Motor neuron (in vitro differentiated cells): ENCODE data around the gene PAQR8. TPM values are rescaled to one million over a fixed set of nuclear protein-coding genes. Genes with fewer than 3 reads are reported as not detected.

Source experiments
- ATAC-seq, 8 experiments: fragments of 200-7000 bp; cut with Tn5 transposase; replicated peaks in 6 of 8; 2 replicates each; pipeline ENCODE4 v1.8.0; 2021; ENCODE audit warnings: mild to moderate bottlenecking in 8 of 8, moderate library complexity in 8 of 8
- H3K27ac ChIP-seq, 2 donors: fragments of 250-450 bp; sonication (Bioruptor Pico); 2 replicates each; pipeline ENCODE4 v1.9.0; 2021; ENCODE audit warnings: antibody characterized with exemption in 2 of 2, mild to moderate bottlenecking in 2 of 2, moderate library complexity in 1 of 2
- H3K4me1 ChIP-seq, 2 donors: fragments of 250-450 bp; sonication (Bioruptor Pico); replicated peaks in 1 of 2; 2 replicates each; pipeline ENCODE4 v1.6.1; 2021; ENCODE audit warnings: antibody characterized with exemption in 2 of 2, mild to moderate bottlenecking in 2 of 2, moderate library complexity in 1 of 2
- H3K4me3 ChIP-seq, 5 donors: fragments of 250-450 bp; sonication (Bioruptor Pico); 2 replicates each; pipeline ENCODE4 v1.9.0; 2021; ENCODE audit warnings: antibody characterized with exemption in 5 of 5, mild to moderate bottlenecking in 5 of 5, moderate library complexity in 4 of 5
- WGBS, 10 experiments: fragments of 450-650 bp; shearing (Covaris generic); methylation state at CpG; one replicate each; pipeline ENCODE4 v1.0.0; 2022; 5-methylcytosine and 5-hydroxymethylcytosine counted together
- in situ Hi-C, 9 experiments: fragments of 400-800 bp; cut with MboI; loops; one replicate each; pipeline ENCODE4 v1.15.0; 2021; ENCODE audit warnings: low sequenced_read_pairs in 9 of 9, low pct_unique_long_range_greater_than_20kb in 2 of 9; ENCODE audit not compliant: unreplicated experiment in 9 of 9
- total RNA-seq, 8 experiments: library from RNA; unstranded; fragments of 300-600 nt; gene quantifications; 2 replicates each; pipeline versions ENCODE4 v1.2.3 to v1.2.4, GENCODE V29; 2022

Gene PAQR8
- total RNA-seq, 8 experiments from 2014 or later, result 0.67 to 17.9 (median 5.2) TPM

DNA sequence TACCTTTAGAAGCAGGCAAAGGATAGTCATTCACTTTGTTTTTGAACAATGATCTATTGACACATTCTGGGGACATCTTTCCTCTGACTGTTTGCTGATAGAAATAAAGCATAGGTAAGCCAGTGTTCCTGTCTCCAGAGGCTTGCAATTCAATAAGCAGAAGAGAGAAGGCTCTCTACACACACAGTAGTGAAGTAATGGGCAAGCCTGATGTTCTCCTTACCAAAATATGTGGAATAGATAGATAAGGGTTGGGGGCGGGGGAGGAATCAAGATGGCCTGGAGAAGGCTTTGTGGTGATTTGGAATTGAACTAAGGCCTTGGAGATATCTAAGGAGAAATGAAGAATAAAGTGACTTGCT lies 27.3 kb downstream of the PAQR8 start:
- Histone ChIP-seq H3K4me1 (peaks cover 2 to 11% of the 10 kb centered on the region in 2 donors), H3K4me3 (no peak overlapping the region), H3K27ac (no peak overlapping the region)
- WGBS, 10 experiments, result 80 to 100% (median 80%) methylated on average over 1 of the region's 1 CpG; no CpG with 5 or more reads in 6 of the 10 experiments
- in situ Hi-C loops, result loop anchor here in 1 of 9 experiments (25.0 kb wide), 1 partner anchor 102 kb away; the partner anchor contains the start of gene MCM3
- ATAC-seq, result no peak

DNA sequence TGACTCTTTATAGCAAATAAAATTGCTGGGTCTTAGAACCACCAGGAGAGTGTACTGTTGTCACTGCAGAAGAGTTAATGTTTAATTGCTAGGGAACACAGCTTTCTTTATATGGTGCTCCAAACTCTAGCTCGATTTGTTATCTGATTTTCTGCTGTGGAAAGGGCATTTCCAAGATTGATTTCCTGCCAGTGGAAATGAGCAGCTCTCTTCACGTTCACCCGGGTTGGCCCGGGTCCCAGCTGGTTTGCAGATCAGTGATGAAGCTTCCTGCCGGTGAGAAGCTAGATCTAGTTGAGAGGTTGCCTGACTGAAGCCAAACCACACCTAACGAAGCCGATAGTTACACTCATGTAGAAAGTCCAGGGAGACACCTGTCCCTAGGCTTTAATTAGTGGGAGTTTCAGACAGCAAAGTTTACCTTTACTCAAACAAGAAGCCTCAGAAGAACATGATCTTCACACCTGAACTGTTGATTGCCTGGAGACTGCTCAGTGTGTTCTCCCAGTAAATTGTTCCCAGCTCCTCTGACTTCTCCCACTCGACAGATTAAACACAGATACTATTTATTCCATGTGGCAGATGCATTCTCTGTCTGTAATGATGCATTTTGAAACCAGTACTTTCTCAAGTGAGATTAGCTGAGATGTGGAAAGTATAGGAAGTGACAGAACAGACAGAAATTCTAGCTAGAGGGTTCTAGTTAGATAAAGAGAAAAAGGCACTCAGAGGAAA lies 27.8 kb downstream of the PAQR8 start:
- WGBS, 10 experiments, result 0 to 76% (median 38%) methylated on average over 1 to 6 of the region's 8 CpGs; no CpG with 5 or more reads in 1 of the 10 experiments
- in situ Hi-C loops, result loop anchor here in 1 of 9 experiments (25.0 kb wide), 1 partner anchor 102 kb away; the partner anchor contains the start of gene MCM3
- H3K4me1 ChIP-seq, result peaks cover 2 to 11% of the 10 kb centered on the region in 2 donors
- H3K4me3 ChIP-seq, result no peak overlapping the region
- ATAC-seq, result peak in 4 of 8 experiments; percentile 36 to 48 (median 43)
- no peak overlapping the region for H3K27ac ChIP-seq

DNA sequence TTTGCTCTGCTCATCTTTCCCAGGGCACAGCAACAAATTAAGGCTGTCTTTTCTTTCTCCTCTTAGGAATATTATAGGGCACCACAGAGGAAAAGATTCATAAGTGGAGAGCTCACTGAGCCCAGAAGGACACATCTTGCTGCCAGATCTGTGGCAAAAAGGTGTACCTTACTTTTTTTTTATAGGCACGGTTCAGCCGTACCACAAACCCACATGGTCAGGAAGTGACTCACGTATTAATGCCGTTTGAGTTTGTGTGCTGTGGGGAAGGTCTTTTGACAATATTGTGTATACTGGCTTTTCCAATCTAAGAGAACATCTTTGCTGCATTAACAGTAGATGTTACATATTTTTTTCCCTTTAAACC lies 28.4 kb downstream of the PAQR8 start:
- H3K27ac ChIP-seq, result no peak overlapping the region
- in situ Hi-C loops, result loop anchor here in 1 of 9 experiments (25.0 kb wide), 1 partner anchor 103 kb away; the partner anchor contains the start of gene MCM3
- H3K4me3 ChIP-seq, result no peak overlapping the region
- 8 to 100% (median 80%) methylated on average over 1 to 4 of the region's 4 CpGs; no CpG with 5 or more reads in 2 of the 10 experiments for WGBS, 10 experiments
- peaks cover 2 to 11% of the 10 kb centered on the region in 2 donors for H3K4me1 ChIP-seq
- ATAC-seq, result peak in 2 of 8 experiments; percentile 70 to 77

GRCh38 chr6:52391599-52391998 lies 29.6 kb downstream of the PAQR8 start:
- 57 to 100% (median 80%) methylated on average over 1 of the region's 1 CpG; no CpG with 5 or more reads in 5 of the 10 experiments for WGBS, 10 experiments

GRCh38 chr6:52392944-52393343 lies 31.0 kb downstream of the PAQR8 start:
- ATAC-seq, result no peak
- Histone ChIP-seq H3K27ac (no peak overlapping the region), H3K4me1 (peaks cover 2 to 11% of the 10 kb centered on the region in 2 donors), H3K4me3 (no peak overlapping the region)
- in situ Hi-C loops, result loop anchor here in 1 of 9 experiments (25.0 kb wide), 1 partner anchor 106 kb away; the partner anchor contains the start of gene MCM3
- WGBS, 10 experiments, result 33 to 100% (median 71%) methylated on average over 1 of the region's 1 CpG; no CpG with 5 or more reads in 1 of the 10 experiments

More at GRCh38 chr6:52391599-52391998, 29.6 kb downstream of the PAQR8 start:
- Histone ChIP-seq H3K4me3 (no peak overlapping the region), H3K4me1 (peaks cover 2 to 11% of the 10 kb centered on the region in 2 donors), H3K27ac (no peak overlapping the region)
- in situ Hi-C loops, result loop anchor here in 1 of 9 experiments (25.0 kb wide), 1 partner anchor 104 kb away; the partner anchor contains the start of gene MCM3
- ATAC-seq, result peak in 2 of 8 experiments; percentile 30 to 38

- in situ Hi-C loops, result loop anchor here in 1 of 9 experiments (25.0 kb wide), 1 partner anchor 106 kb away; the partner anchor contains the start of gene MCM3
- H3K4me1 ChIP-seq, result peaks cover 2 to 11% of the 10 kb centered on the region in 2 donors
- no peak for ATAC-seq
- no peak overlapping the region for H3K4me3 ChIP-seq
- WGBS, 10 experiments, result 80 to 100% methylated on average over 1 of the region's 1 CpG; no CpG with 5 or more reads in 8 of the 10 experiments
- H3K27ac ChIP-seq, result no peak overlapping the region
Measured at GRCh38 chr6:52393780-52394179, 31.8 kb downstream of the PAQR8 start.

- peaks cover 2 to 6% of the 10 kb centered on the region in 2 donors for H3K4me1 ChIP-seq
- no peak for ATAC-seq
- WGBS, 10 experiments, result 40 to 100% (median 87%) methylated on average over 1 to 4 of the region's 4 CpGs; no CpG with 5 or more reads in 3 of the 10 experiments
- in situ Hi-C loops, result loop anchor here in 1 of 9 experiments (25.0 kb wide), 1 partner anchor 107 kb away; the partner anchor contains the start of gene MCM3
- H3K27ac ChIP-seq, result no peak overlapping the region
- H3K4me3 ChIP-seq, result no peak overlapping the region
Measured at GRCh38 chr6:52394251-52394666, 32.3 kb downstream of the PAQR8 start.

DNA sequence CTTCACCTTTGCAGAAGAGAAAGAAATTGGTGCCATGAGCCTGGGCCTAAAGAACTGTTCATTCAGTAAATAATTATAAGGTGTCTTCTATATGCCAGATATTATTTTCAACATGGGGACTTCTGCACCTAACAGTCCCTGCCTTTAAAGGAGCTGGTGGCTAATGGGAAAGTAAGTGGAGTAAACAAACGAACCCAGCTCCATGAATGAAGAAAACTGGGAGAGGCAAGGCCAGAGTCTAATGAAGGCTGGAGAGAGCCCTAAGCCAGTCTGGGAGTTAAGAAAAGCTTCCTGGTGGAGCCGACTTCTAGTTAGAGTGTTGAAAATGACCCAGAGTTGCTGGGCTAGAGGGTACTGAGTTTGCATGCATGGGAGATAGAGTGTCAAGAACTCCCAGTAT lies 34.0 kb downstream of the PAQR8 start:
- in situ Hi-C loops, result loop anchor here in 1 of 9 experiments (25.0 kb wide), 1 partner anchor 109 kb away; the partner anchor contains the start of gene MCM3
- 70 to 100% (median 80%) methylated on average over 1 to 2 of the region's 2 CpGs; no CpG with 5 or more reads in 5 of the 10 experiments for WGBS, 10 experiments
- H3K4me3 ChIP-seq, result no peak overlapping the region
- peaks cover 0 to 4% of the 10 kb centered on the region in 2 donors for H3K4me1 ChIP-seq
- ATAC-seq, result no peak
- no peak overlapping the region for H3K27ac ChIP-seq

GRCh38 chr6:52399511-52400312 lies 37.8 kb downstream of the PAQR8 start:
- peak in 4 of 8 experiments; percentile 66 to 81 (median 77) for ATAC-seq
- 0 to 54% (median 10%) methylated on average over 1 to 3 of the region's 3 CpGs; no CpG with 5 or more reads in 2 of the 10 experiments for WGBS, 10 experiments
- Histone ChIP-seq H3K27ac (no peak overlapping the region), H3K4me3 (no peak overlapping the region), H3K4me1 (peaks cover 0 to 2% of the 10 kb centered on the region in 2 donors)
- in situ Hi-C loops, result loop anchor here in 4 of 9 experiments (10.0 to 25.0 kb wide), 4 partner anchors 105 to 263 kb away; partner anchors contain the start of genes MCM3 (in 2 of the 4), TMEM14A (in 1 of the 4) and TRAM2 (in 1 of the 4)

DNA sequence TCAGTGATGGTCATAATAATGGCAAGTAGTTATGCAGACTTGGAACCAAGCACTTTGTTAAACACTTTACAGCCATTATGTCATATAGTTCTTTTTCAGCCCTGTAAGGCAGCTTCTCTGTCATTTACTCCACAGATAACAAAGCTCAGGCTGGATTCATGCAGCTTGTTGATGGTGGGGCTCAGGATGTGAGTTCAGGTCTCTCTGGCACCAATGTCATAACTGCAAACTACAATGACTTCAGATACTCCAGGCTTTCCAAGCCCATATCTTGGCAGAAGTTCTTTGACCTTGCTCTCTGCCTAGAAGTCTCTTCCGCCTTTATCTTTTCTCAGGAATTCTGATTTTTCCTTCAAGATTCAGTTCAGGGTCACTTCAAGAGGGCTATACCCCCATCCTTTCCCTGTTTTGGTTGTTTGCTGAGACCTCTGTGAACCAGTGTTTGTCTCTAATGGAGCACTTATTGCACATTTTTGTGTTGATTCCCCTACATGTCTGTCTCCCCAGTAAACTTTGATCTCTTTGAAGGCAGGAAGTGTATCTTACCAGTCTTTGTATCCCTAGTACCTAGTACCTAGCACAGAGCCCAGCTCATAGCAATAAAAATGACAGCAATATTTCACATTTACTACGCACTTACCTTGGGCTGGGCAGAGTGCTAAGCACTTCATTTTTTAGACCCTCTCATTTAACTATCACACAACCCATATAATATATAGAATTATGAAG lies 38.5 kb downstream of the PAQR8 start:
- WGBS, 10 experiments, result 60 to 100% (median 100%) methylated on average over 1 to 2 of the region's 2 CpGs; no CpG with 5 or more reads in 1 of the 10 experiments
- ATAC-seq, result no peak
- Histone ChIP-seq H3K27ac (no peak overlapping the region), H3K4me1 (peaks cover 0 to 2% of the 10 kb centered on the region in 2 donors), H3K4me3 (no peak overlapping the region)
- in situ Hi-C loops, result loop anchor here in 4 of 9 experiments (10.0 to 25.0 kb wide), 4 partner anchors 106 to 262 kb away; partner anchors contain the start of genes MCM3 (in 1 of the 4), TMEM14A (in 1 of the 4) and TRAM2 (in 1 of the 4)

DNA sequence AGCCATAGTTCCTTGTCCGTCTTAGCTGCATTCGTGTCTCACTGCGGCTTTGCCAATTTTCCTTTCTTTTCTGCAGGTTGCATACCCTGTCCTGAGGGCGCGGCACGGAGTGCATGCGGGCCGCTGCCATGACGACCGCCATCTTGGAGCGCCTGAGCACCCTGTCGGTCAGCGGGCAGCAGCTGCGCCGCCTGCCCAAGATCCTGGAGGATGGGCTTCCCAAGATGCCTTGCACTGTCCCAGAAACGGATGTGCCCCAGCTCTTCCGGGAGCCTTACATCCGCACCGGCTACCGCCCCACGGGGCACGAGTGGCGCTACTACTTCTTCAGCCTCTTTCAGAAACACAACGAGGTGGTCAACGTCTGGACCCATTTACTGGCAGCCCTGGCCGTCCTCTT lies 41.1 kb downstream of the PAQR8 start:
- no peak overlapping the region for H3K27ac ChIP-seq

More for the DNA sequence above, 41.1 kb downstream of the PAQR8 start:
- Histone ChIP-seq H3K4me1 (peaks cover 0 to 2% of the 10 kb centered on the region in 2 donors), H3K4me3 (no peak overlapping the region)
- in situ Hi-C loops, result loop anchor here in 4 of 9 experiments (10.0 to 25.0 kb wide), 4 partner anchors 108 to 259 kb away; partner anchors contain the start of genes MCM3 (in 1 of the 4), TMEM14A (in 1 of the 4) and TRAM2 (in 1 of the 4)
- 80 to 100% (median 93%) methylated on average over 1 to 14 of the region's 26 CpGs; no CpG with 5 or more reads in 4 of the 10 experiments for WGBS, 10 experiments
- no peak for ATAC-seq
